ENCODE results near the gene CNBP. TPM values are rescaled to one million over a fixed set of nuclear protein-coding genes. Genes with fewer than 3 reads are reported as not detected.

CNBP gene
- total and polyA plus RNA-seq, 2 experiments from 2014 or later = 240 to 373 TPM

- WGBS, 2 experiments (ENCODE audit: low coverage in 1 of 2, low lambda C conversion rate in 2 of 2, missing lambda C conversion rate in 2 of 2) = 1 to 2% methylated on average over 36 to 59 of the region's 80 CpGs
- Histone ChIP-seq H3K79me2 (ENCODE audit: insufficient read depth) (peaks cover 41% of the 10 kb centered on the region), H3K9me3 (ENCODE audit: low read depth) (no peaks in the 10 kb centered on the region), H3K9ac (peak overlapping the region; percentile 92), H3K36me3 (ENCODE audit: low read depth) (no peaks in the 10 kb centered on the region), H3K27me3 (replicated peaks; ENCODE audit: insufficient read depth) (no peaks in the 10 kb centered on the region), H4K20me1 (ENCODE audit: insufficient read depth) (no peaks in the 10 kb centered on the region), H3F3A (ENCODE audit: insufficient read depth) (peaks cover 25% of the 10 kb centered on the region; the same call in 1 of the 2 replicates), H2AFZ (peak overlapping the region; percentile 77), H3K27ac (peak overlapping the region; percentile 41), H3K9me2 (ENCODE audit: insufficient read depth) (no peaks in the 10 kb centered on the region), H3K4me2 (ENCODE audit: unreplicated experiment) (peak overlapping the region; percentile 87), H3K4me1 (ENCODE audit: insufficient read depth) (no peaks in the 10 kb centered on the region; the same call in 1 of the 2 replicates), H3K4me3 (peak overlapping the region; percentile 86)
- in situ Hi-C loops (cut with MboI) = no loop called here
- TF ChIP-seq EZH2phosphoT487 (IDR thresholded peaks at IDR 0.05; ENCODE audit: insufficient read depth, low read depth) = no peak
- TF ChIP-seq EZH2 (IDR thresholded peaks at IDR 0.05; ENCODE audit: insufficient read depth, poor library complexity, severe bottlenecking) = no peak
- DNase-seq = peak; percentile 72
Measured at GRCh38 chr3:129121016-129121791, 62.5 kb downstream of the CNBP start.

- H2AFZ ChIP-seq = peak overlapping the region; percentile 77
- in situ Hi-C loops (cut with MboI) = no loop called here
- peak; percentile 95 for DNase-seq
Measured at GRCh38 chr3:129120254-129121004, 63.3 kb downstream of the CNBP start.

DNA sequence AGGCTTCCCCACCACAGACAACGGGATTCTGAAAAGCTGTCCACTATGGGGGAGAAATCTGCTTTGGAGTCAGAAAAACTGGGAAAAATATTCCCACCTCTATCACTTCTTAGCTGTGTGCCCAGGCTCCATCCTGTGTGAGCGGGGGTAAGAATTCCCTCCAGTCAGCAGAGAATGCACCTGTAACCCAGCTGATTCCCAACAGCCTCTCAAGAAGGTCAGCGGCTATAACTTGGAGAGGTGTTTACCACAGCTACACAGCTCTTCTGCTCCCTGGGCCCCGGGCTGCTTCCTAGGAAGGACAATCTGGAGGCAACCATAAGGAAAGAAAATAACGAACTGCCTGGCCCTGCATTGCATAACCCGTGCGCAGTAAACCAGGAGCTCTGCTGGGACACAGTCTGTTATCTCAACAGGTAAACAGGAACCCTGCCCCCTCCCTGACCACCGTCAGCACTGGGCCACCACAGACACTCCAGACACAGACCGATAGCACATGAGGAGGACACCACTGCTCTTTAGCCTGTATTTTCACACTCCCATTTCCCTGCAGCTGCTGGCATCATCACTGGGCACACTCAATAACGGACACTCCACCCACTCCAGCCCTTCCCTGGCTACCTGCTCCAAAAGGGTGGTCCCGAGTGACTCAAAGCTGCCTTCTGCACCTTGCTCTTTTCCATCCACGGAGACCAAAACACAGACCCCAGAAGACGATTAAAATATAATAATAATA lies 64.2 kb downstream of the CNBP start:
- Histone ChIP-seq H3K27me3 (replicated peaks; ENCODE audit: insufficient read depth) (no peaks in the 10 kb centered on the region), H3K4me3 (peak overlapping the region; percentile 86), H3F3A (ENCODE audit: insufficient read depth) (peaks cover 25% of the 10 kb centered on the region; the same call in 1 of the 2 replicates), H3K4me1 (ENCODE audit: insufficient read depth) (no peaks in the 10 kb centered on the region; the same call in 1 of the 2 replicates), H3K4me2 (ENCODE audit: unreplicated experiment) (peak overlapping the region; percentile 87), H2AFZ (peak overlapping the region; percentile 77), H3K27ac (peak overlapping the region; percentile 41), H3K9ac (peak overlapping the region; percentile 92), H3K9me3 (ENCODE audit: low read depth) (no peaks in the 10 kb centered on the region), H3K79me2 (ENCODE audit: insufficient read depth) (peaks cover 57% of the 10 kb centered on the region), H4K20me1 (ENCODE audit: insufficient read depth) (no peaks in the 10 kb centered on the region), H3K9me2 (ENCODE audit: insufficient read depth) (no peaks in the 10 kb centered on the region), H3K36me3 (ENCODE audit: low read depth) (no peaks in the 10 kb centered on the region)
- TF ChIP-seq EZH2phosphoT487 (IDR thresholded peaks at IDR 0.05; ENCODE audit: insufficient read depth, low read depth) = no peak
- no peak for TF ChIP-seq EZH2 (IDR thresholded peaks at IDR 0.05; ENCODE audit: insufficient read depth, poor library complexity, severe bottlenecking)
- peak; percentile 11 for DNase-seq
- 68 to 74% methylated on average over 13 of the region's 13 CpGs for WGBS, 2 experiments (ENCODE audit: low coverage in 1 of 2, low lambda C conversion rate in 2 of 2, missing lambda C conversion rate in 2 of 2)
- in situ Hi-C loops (cut with MboI) = no loop called here

More at GRCh38 chr3:129120254-129121004, 63.3 kb downstream of the CNBP start:
- WGBS, 2 experiments (ENCODE audit: low coverage in 1 of 2, low lambda C conversion rate in 2 of 2, missing lambda C conversion rate in 2 of 2) = 4 to 5% methylated on average over 18 of the region's 18 CpGs
- peaks cover 48% of the 10 kb centered on the region for H3K79me2 ChIP-seq (ENCODE audit: insufficient read depth)
- H3K9me2 ChIP-seq (ENCODE audit: insufficient read depth) = no peaks in the 10 kb centered on the region
- H4K20me1 ChIP-seq (ENCODE audit: insufficient read depth) = no peaks in the 10 kb centered on the region
- H3K4me3 ChIP-seq = peak overlapping the region; percentile 86
- peak overlapping the region; percentile 92 for H3K9ac ChIP-seq
- H3K4me2 ChIP-seq (ENCODE audit: unreplicated experiment) = peak overlapping the region; percentile 87
- no peaks in the 10 kb centered on the region; the same call in 1 of the 2 replicates for H3K4me1 ChIP-seq (ENCODE audit: insufficient read depth)
- peak overlapping the region; percentile 41 for H3K27ac ChIP-seq
- no peaks in the 10 kb centered on the region for H3K27me3 ChIP-seq (replicated peaks; ENCODE audit: insufficient read depth)
- H3K9me3 ChIP-seq (ENCODE audit: low read depth) = no peaks in the 10 kb centered on the region
- no peaks in the 10 kb centered on the region for H3K36me3 ChIP-seq (ENCODE audit: low read depth)
- TF ChIP-seq EZH2 (IDR thresholded peaks at IDR 0.05; ENCODE audit: insufficient read depth, poor library complexity, severe bottlenecking) = no peak
- TF ChIP-seq EZH2phosphoT487 (IDR thresholded peaks at IDR 0.05; ENCODE audit: insufficient read depth, low read depth) = no peak
- peaks cover 25% of the 10 kb centered on the region; the same call in 1 of the 2 replicates for H3F3A ChIP-seq (ENCODE audit: insufficient read depth)

- in situ Hi-C loops (cut with MboI) = no loop called here
- WGBS, 2 experiments (ENCODE audit: low coverage in 1 of 2, low lambda C conversion rate in 2 of 2, missing lambda C conversion rate in 2 of 2) = 94 to 96% methylated on average over 5 of the region's 5 CpGs
- no peak for TF ChIP-seq EZH2 (IDR thresholded peaks at IDR 0.05; ENCODE audit: insufficient read depth, poor library complexity, severe bottlenecking)
- TF ChIP-seq EZH2phosphoT487 (IDR thresholded peaks at IDR 0.05; ENCODE audit: insufficient read depth, low read depth) = no peak
- Histone ChIP-seq H3K36me3 (ENCODE audit: low read depth) (no peaks in the 10 kb centered on the region), H3K4me2 (ENCODE audit: unreplicated experiment) (no peak overlapping the region), H3F3A (ENCODE audit: insufficient read depth) (peaks cover 23% of the 10 kb centered on the region; the same call in 1 of the 2 replicates), H4K20me1 (ENCODE audit: insufficient read depth) (no peaks in the 10 kb centered on the region), H3K4me1 (ENCODE audit: insufficient read depth) (no peaks in the 10 kb centered on the region; the same call in 1 of the 2 replicates), H3K9me3 (ENCODE audit: low read depth) (no peaks in the 10 kb centered on the region), H3K79me2 (ENCODE audit: insufficient read depth) (peaks cover 65% of the 10 kb centered on the region), H3K4me3 (no peak overlapping the region), H3K9me2 (ENCODE audit: insufficient read depth) (no peaks in the 10 kb centered on the region), H3K27ac (no peak overlapping the region), H3K9ac (no peak overlapping the region), H3K27me3 (replicated peaks; ENCODE audit: insufficient read depth) (no peaks in the 10 kb centered on the region), H2AFZ (no peak overlapping the region)
- DNase-seq = no peak
Measured at GRCh38 chr3:129118745-129119144, 65.0 kb downstream of the CNBP start.

Small RNAs within 50 kb of the gene (small RNA-seq; reads per million reads assigned to genes)
- not detected for gene RPS27P12 (ENCODE audit: low read depth, low replicate concordance)

Other genes starting within 250 kb of the CNBP start
- not detected in 2 replicates for gene CFAP92, start 189.8 kb downstream of the CNBP start, total RNA-seq (2014; rRNA removed; shearing (Covaris generic))
- not detected in 2 replicates for gene CFAP92, start 189.8 kb downstream of the CNBP start, polyA plus RNA-seq (2016; fragmentation: Nextera tagmentation; extraction: Ambion mirVana)
- gene EFCC1, start 182.6 kb downstream of the CNBP start, total RNA-seq (2014; rRNA removed; shearing (Covaris generic)) = not detected in 2 replicates
- gene EFCC1, start 182.6 kb downstream of the CNBP start, polyA plus RNA-seq (2016; fragmentation: Nextera tagmentation; extraction: Ambion mirVana) = not detected in 2 replicates
- gene GP9, start 123.1 kb downstream of the CNBP start, total RNA-seq (2014; rRNA removed; shearing (Covaris generic)) = not detected in 2 replicates
- gene GP9, start 123.1 kb downstream of the CNBP start, polyA plus RNA-seq (2016; fragmentation: Nextera tagmentation; extraction: Ambion mirVana) = not detected in 2 replicates
- 19.7 and 21.6 TPM in 2 replicates for gene RAB43, start 62.1 kb downstream of the CNBP start, total RNA-seq (2014; rRNA removed; shearing (Covaris generic))
- gene RAB43, start 62.1 kb downstream of the CNBP start, polyA plus RNA-seq (2016; fragmentation: Nextera tagmentation; extraction: Ambion mirVana) = 6.0 and 6.9 TPM in 2 replicates
- 28.3 and 33.8 TPM in 2 replicates for gene ISY1, start 22.8 kb downstream of the CNBP start, total RNA-seq (2014; rRNA removed; shearing (Covaris generic))
- gene ISY1, start 22.8 kb downstream of the CNBP start, polyA plus RNA-seq (2016; fragmentation: Nextera tagmentation; extraction: Ambion mirVana) = 51.3 and 51.9 TPM in 2 replicates
- 298 and 328 TPM in 2 replicates for gene COPG1, start 65.7 kb upstream of the CNBP start, total RNA-seq (2014; rRNA removed; shearing (Covaris generic))
- 254 and 265 TPM in 2 replicates for gene COPG1, start 65.7 kb upstream of the CNBP start, polyA plus RNA-seq (2016; fragmentation: Nextera tagmentation; extraction: Ambion mirVana)
- gene HMCES, start 95.0 kb upstream of the CNBP start, total RNA-seq (2014; rRNA removed; shearing (Covaris generic)) = 10.6 and 12.5 TPM in 2 replicates
- 33.2 and 33.5 TPM in 2 replicates for gene HMCES, start 95.0 kb upstream of the CNBP start, polyA plus RNA-seq (2016; fragmentation: Nextera tagmentation; extraction: Ambion mirVana)
- not detected in 2 replicates for gene EFCAB12, start 244.7 kb upstream of the CNBP start, total RNA-seq (2014; rRNA removed; shearing (Covaris generic))
- gene EFCAB12, start 244.7 kb upstream of the CNBP start, polyA plus RNA-seq (2016; fragmentation: Nextera tagmentation; extraction: Ambion mirVana) = not detected in 2 replicates

Measured in GM23248 (cell line).